Measurements from ENCODE around the gene SIRT4. TPM values are rescaled to one million over a fixed set of nuclear protein-coding genes. Genes with fewer than 3 reads are reported as not detected.

SIRT4 gene
- total and polyA plus RNA-seq, 2 of the 13 experiments (the other 11 are each of a cell fraction or from before 2014, with no cell fraction given), result 3.4 to 5.8 TPM

- TF ChIP-seq ZNF878 (CRISPR knock-in tag; IDR thresholded peaks at IDR 0.05) (no peak), SKIL (CRISPR knock-in tag; IDR thresholded peaks at IDR 0.05; ENCODE audit: borderline replicate concordance) (no peak), ZNF280B (CRISPR knock-in tag; IDR thresholded peaks at IDR 0.05; ENCODE audit: borderline replicate concordance) (no peak), ZNF510 (CRISPR knock-in tag; IDR thresholded peaks at IDR 0.05; ENCODE audit: low read depth) (no peak), KDM1A (CRISPR knock-in tag; IDR thresholded peaks at IDR 0.05) (no peak), ZNF7 (CRISPR knock-in tag; IDR thresholded peaks at IDR 0.05) (no peak), HMGXB4 (CRISPR knock-in tag; IDR thresholded peaks at IDR 0.05; ENCODE audit: borderline replicate concordance in 1 of 2, low read depth in 1 of 2) (no peak), PLSCR1 (CRISPR knock-in tag; IDR thresholded peaks at IDR 0.05; ENCODE audit: borderline replicate concordance) (no peak), MED8 (CRISPR knock-in tag; IDR thresholded peaks at IDR 0.05; ENCODE audit: insufficient replicate concordance) (no peak), NONO (IDR thresholded peaks at IDR 0.05) (no peak), NONO (CRISPR knock-in tag; conservative IDR thresholded peaks at IDR 0.05) (0 out of 2 replicates have a peak, but pooled peaks have one; percentile 19), KMT2A (CRISPR knock-in tag; IDR thresholded peaks at IDR 0.05) (no peak), MYNN (CRISPR knock-in tag; IDR thresholded peaks at IDR 0.05; ENCODE audit: low read depth) (no peak), ZNF326 (CRISPR knock-in tag; IDR thresholded peaks at IDR 0.05; ENCODE audit: borderline replicate concordance) (no peak), ARNT (IDR thresholded peaks at IDR 0.05) (no peak), CCDC6 (CRISPR knock-in tag; IDR thresholded peaks at IDR 0.05) (no peak), ARID5B (CRISPR knock-in tag; IDR thresholded peaks at IDR 0.05) (peak; percentile 14; the same call in 1 of the 2 replicates), IKZF5 (CRISPR knock-in tag; IDR thresholded peaks at IDR 0.05) (no peak), RXRB (CRISPR knock-in tag; IDR thresholded peaks at IDR 0.05; ENCODE audit: borderline replicate concordance) (no peak)
Measured at GRCh38 chr12:120327593-120327992, 25.5 kb downstream of the SIRT4 start, which contains the start of gene PLA2G1B (continued).

Data from HepG2 (cell line).